C4-2B (cell line): ENCODE data around the gene CNBD2.

Experiments
- CTCF ChIP-seq: fragments of 450-650 bp; conservative IDR thresholded peaks from 2 replicates; pipeline ENCODE4 v1.5.1; 2017; ENCODE audit warnings: mild to moderate bottlenecking
- ZFX ChIP-seq: fragments of 450-650 bp; IDR thresholded peaks from 2 replicates; pipeline ENCODE4 v1.6.1; 2017

GRCh38 chr20:35968930-35969329 lies 540 bp downstream of the CNBD2 start:
- no peak for TF ChIP-seq CTCF
- no peak for TF ChIP-seq ZFX
